GM18868 (cell line): ENCODE data around the gene ASPG.

Source experiments
- ATAC-seq: cut with Tn5 transposase; IDR thresholded peaks from one replicate; pipeline ENCODE4 v1.9.1; 2021; ENCODE audit warnings: mild to moderate bottlenecking, moderate library complexity; ENCODE audit not compliant: unreplicated experiment

The ASPG gene

DNA sequence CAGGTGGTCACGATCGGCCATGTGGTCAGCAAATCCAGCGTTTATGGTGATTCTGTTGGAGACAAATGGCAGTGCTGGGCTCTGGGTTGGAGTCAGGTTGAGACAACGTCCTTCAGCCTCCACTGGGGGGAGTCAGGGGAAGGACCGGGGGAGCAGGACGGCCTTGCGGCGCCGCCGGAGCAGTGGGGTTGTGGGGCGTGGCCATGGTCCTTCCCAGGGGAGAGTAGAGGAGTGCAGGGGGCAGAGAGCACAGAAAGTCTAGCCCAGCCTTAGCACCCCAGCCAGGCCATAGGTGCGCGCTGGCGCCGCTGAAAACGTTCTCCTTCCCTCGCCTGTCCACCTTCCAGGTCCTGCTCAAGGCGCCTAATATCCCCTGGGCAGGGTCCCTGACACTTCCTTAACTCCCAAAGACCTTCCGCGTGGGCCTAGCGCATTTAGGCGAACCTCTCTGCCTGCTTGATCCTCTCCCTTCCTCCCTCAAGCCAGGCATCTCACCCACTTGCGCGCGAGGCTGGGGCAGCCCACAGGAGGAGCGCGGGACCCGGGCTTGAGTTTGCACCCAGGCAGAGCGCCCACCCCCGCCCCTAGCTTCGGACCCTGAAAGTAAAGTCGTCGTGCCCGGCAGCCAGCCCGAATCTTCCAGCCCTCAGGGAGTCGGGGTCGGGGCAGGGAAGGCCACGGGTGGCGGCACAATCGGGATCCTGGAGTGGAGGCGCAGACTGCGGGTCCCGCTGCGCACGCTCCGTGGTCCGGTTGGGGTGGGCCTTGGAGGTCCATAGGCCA, 49.8 kb downstream of the ASPG start:
- no peak for ATAC-seq

DNA sequence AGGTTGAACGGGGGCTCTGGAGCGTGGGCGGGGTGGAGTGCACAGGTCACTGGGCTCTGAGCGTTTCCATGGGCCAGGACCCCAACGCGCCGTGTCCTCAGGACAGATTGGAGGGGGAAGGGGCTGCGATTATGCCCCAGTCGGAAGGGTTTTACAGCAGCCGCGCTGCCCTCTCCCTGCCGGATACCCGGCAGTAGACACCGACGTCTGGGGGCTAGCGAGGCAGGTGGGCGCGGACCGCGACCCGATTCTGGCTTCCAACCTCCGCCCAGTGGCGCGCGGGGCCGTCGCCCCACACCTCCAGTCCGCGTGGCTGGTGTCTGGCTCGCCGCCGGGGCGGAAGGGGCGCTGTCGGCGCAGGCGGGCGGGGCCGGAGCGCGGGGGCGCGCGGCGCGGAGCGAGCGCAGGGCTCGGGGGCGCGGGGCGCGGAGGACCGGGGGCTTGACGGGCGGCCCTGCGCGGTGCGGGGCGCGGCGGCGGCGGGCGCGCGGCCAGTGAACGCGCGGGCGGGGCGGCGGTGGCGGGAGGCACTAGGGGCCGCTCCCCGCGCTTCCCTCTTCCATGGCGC, 50.5 kb downstream of the ASPG start:
- no peak for ATAC-seq

DNA sequence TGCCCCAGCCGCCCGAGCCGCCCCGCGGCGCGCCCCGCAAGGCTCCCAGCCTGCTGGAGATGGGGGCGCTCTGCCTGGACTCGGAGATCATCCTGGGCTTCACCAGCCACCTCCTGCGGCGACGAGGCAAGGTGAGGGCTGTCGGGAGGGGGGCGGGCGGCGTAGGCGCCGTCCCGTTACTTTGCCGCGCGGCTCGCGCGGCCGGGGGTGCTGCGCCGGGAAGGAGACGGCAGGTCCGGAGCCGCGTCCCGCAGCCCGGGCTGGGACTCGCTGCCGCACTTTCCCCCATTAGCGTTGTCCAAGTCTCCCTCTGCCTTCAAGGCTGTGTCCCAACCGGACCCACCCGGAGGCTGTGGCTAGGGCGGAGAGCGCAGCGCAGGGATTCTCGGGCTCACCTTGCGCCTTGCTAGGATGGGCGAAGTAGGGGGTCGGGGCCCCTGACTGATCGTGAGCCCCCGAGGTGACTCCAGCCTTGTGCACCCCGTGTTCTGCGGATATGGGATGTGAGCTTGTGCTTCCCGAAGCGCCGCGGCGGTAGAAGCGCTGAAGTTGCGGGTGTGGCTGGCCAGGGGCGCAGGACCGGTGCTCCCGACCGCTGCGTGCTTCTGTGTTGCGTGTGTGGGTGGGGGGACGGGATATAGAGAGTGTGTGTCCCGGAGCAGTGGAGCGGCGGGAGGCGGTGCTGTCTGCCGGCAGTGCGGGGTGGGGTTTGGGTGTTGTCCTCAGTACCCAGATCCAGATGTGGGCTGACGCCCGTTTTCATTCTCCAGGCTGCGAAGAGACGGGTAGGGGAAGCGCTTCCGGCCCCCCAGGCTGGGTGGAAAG, 51.2 kb downstream of the ASPG start:
- ATAC-seq: no peak

DNA sequence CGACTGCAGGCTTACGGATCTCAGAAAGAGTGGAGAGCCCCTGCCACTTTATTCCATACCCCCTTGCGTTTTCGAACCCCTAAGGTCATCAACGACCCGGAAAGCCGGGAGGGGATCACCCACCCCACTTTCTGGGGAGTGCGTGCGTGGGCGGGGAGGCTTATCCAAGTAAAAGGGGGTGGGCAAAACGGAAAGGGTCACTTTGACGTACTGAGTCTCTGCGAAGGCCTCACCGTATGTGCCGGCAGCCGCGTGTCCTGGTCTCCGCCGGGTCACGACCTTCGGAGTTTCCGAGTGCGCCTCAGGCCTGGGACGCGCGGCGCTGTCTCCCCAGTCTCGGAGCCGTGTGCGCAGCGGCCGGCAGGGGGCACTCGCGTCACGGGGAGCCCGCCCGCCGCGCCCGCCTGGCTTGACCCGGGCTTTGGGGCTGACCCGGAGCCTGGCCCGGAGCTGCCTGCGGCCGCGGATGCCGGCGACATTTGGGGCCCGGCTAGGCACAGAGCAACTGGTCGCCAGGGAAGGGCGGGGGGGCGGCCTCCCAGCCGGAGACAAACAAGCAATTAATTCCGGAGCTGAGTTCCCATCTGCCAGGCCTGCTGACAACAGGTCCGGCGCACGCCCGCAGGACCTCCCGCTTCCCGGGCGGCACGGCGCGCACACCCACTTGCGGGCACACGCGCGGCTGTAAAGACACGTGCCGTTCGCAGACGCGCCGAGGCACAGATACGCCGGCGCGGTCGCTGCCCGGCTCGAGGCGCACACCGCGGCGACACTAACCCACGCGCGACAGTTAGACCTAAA, 52.0 kb downstream of the ASPG start:
- no peak for ATAC-seq

GRCh38 chr14:104138098-104138717, 52.7 kb downstream of the ASPG start, which contains the start of gene KIF26A:
KIF26A (plus strand) TSS chr14:104138587; CDS start chr14:104138723, 136 bp downstream.
- ATAC-seq: no peak

GRCh38 chr14:104138718-104139459, 53.4 kb downstream of the ASPG start:
- ATAC-seq: no peak

GRCh38 chr14:104139460-104140212, 54.1 kb downstream of the ASPG start:
- ATAC-seq: no peak

DNA sequence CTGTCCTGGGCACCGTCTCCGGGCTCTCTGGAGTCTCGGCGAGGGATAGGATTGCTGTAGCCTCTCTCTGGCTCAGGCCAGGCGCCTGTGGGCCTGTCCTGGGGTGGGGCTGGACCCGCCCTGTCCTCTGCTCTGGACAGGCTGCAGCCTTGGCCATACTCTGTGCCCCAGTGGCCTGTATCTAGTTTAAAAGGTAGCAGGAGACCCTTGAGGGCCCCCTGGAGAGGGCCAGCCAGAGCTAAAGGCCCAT, 54.6 kb downstream of the ASPG start:
- no peak for ATAC-seq

- ATAC-seq: no peak
Observed at GRCh38 chr14:104140463-104141331, 55.2 kb downstream of the ASPG start.

DNA sequence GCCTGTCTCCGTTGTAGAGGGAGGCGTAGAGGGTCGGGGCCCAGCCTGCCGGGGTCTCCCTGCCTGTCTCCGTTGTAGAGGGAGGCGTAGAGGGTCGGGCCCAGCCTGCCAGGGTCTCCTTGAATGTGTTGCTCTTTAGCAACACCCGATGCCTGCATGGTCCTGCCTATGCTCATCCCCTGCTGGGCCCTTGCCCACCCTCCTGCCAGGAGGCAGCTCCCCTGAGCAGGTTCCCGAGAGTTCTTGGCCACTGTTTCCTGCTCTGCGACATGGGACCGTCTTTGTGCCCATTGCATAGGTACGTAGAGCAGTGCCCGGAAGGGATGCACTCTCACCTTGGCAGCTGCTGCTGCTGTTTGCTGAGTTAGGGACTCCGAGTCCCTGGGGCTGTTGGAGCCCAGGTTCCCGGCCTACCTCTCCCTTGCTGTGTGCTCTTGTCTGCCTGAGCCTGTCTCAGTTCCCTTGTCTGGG, 56.2 kb downstream of the ASPG start:
- ATAC-seq: no peak

DNA sequence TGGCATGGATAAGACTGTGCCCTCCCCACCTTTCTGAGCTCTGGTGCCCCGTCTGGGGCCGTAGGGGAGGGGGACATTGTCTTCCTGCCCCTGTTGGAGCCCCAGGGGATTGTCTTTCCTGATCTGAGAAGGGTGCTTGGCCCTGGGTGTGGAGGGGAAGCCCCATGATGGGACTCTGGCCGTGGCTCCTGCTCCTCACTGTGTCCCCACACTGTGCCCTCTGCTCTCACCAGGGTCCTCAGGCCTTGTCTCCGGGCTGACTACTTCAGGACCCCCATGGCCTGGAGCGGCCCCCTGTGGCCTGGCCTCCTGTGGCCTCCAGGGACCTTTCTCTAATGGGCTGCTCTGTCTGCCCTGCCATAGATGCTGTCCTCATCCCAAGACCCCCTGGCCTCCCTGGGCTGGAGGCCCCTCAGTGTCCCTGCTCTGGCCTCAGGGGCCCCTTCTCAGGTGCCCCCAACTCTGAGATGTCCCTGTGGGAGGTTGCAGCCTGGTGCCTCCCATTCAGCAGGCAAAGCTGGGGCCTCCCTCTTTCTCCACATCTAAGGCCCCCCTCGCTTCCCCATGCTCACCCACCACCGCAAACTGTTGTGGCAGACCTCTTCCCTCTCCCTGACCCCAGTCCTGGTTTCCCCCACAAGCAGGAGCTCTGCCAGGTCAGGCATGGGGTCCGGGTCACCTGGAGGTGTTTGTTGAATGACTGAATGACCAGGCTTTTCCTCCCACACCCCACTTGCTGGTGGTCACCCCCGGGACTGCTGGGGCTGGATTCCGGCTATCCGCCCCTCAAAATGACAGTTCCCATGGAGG, 56.8 kb downstream of the ASPG start:
- no peak for ATAC-seq

GRCh38 chr14:104142946-104143470, 57.5 kb downstream of the ASPG start:
- no peak for ATAC-seq

DNA sequence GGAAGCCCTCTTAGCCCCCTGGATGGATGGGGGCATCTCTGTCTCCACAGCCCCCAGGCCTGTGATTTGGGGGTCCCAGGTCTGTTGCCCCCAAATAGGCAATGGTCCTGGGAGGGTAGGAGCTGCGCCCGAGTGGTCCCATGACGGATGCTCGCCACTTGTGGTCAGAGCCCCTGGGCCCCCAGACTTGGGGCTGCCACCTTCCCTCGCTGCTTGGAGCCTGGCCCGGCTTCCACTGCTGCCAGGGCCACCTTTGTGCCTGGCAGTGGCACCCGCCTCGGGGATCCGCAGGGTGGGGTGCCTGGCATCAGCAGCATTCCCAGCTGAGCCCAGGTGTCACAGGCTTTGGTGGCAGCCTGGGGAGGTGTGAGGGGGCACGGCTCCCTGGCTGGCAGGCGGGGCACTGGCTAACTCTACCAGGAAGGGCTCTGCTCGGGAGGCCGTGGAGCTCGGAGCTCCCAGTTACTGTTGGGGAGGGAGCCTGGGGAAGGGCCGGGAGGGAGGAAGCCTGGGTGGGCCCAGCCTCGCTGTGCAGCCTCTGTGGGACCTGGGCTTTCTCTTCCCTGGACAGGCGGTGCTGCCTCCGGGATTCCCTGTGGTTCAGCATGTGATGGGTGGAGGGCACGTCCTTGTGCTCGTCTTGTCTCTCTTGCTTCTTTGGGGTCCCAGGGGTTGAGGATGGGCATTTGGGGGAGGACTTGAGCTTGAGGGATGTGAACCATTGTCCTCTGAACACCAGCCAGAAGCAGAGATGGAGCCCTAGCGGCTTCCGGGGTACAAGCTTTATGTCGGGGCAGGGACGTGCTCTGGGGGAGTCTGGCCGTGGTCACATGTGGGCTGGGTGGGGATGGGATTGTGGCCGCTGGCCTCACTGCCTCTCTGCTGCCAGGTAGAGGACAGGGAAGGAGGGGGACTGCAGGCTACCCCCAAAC, 58.3 kb downstream of the ASPG start:
- ATAC-seq: no peak

DNA sequence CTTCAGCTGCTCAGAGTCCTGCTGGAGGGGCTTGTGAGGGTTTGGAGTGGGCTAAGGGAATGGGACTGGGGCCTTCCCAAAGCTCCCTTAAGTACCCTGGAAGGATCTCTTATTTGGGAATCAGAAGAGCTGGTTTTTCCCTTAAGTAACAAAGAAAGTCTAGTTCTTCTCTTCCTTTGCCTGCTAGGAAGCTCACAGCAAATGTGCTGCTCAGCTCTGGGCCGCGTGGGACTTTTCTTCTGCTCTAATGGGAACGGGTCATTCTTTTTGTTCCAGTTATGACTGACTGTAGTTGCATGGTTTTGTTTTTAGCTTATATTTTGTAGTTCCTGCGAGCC, 58.9 kb downstream of the ASPG start:
- ATAC-seq: no peak

GRCh38 chr14:104144911-104145825, 59.7 kb downstream of the ASPG start:
- no peak for ATAC-seq
